Subcutaneous adipose tissue (tissue), 4 donors: ENCODE data around the gene MRPS31. TPM values are rescaled to one million over a fixed set of nuclear protein-coding genes. Genes with fewer than 3 reads are reported as not detected.

Experiments
- CTCF ChIP-seq: fragments of 450-650 bp; IDR thresholded peaks from one replicate; pipeline ENCODE4 v1.5.1; 2016; ENCODE audit warnings: low read depth, mild to moderate bottlenecking, control low read depth, antibody characterized with exemption, moderate library complexity
- small RNA-seq: library from RNA; depleted of rRNA; stranded (forward); fragments of <200 nt; gene quantifications from one replicate; pipeline ENCODE3, GENCODE V24; 2016
- total RNA-seq, 4 donors: library from RNA; depleted of rRNA; stranded (reverse); fragments of >200 nt; gene quantifications; one replicate each; pipeline ENCODE4 v1.1.0, GENCODE V29; 2016

MRPS31 gene
- total RNA-seq, 4 donors from 2014 or later = 11.5 to 21.5 (median 16.3) TPM

GRCh38 chr13:40688781-40689180, 82.2 kb downstream of the MRPS31 start:
- no peak for TF ChIP-seq CTCF

DNA sequence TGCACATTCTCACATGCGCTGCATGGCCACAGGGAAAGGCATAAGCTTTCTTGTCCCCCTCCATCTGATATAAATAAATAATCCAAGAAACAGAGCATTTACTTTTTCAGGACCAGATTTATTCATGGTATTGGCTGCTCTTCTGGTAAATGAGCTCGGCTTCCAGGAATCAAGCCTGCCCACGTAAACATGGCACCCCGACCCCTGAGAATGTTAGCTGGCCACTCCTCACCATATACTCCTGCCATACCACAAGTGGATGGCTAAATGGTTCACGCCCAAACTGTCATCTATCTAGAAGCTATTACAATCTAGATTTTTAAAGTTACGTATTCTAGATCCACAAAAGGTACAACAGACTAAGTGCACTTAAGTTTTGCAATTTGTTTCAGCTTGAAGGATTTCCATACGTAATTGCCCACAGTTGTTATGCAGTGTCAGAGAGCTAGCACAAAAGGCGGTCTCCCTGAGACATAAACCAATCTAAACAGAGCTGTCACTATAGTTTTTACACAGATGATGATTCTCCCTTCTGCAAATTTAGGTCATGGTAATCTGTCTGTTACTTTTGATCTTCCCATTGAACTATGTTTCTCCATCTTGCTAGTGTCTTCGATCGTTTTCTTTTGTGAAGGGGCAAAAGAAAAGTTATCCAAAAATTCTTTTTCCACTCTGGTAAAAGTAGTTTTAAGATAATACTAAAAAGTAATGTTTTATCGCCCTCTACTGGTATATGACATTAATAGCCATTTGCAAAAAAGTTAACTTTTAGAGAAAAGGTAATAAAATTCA, 88.3 kb downstream of the MRPS31 start:
- no peak for TF ChIP-seq CTCF

GRCh38 chr13:40681341-40682146, 89.4 kb downstream of the MRPS31 start:
- no peak for TF ChIP-seq CTCF

GRCh38 chr13:40680659-40681323, 90.2 kb downstream of the MRPS31 start:
- no peak for TF ChIP-seq CTCF

DNA sequence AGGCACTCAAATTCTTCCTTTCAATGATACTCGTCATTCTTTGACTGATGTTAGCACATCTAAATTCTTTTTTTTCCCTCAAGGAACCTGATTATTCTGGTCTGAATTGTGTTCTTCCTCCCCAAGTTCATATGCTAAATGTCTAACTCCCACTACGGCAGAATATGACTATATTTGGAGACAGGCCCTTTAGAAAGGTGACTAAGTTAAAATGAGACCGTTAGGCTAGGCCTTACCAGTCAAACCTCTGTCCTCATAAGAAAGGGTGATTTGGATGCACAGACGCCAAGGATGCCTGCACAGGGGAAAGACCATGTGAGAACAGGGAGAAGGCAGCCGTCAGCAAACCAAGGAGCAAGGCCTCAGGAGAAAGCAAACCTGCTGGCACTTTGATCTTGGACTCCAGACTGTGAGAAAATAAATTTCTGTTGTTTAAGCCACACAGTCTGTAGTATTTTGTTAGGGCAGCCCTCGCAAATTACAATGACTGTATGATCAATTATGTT, 91.5 kb downstream of the MRPS31 start:
- no peak for TF ChIP-seq CTCF

Small RNA genes lying within 50 kb of the gene (small RNA-seq; reads per million reads assigned to genes)
- not detected for gene MIR320D1
- gene MIR621 = not detected
- not detected for gene RF00017

Other genes starting within 250 kb of the MRPS31 start
- gene FOXO1, start 104.5 kb downstream of the MRPS31 start, total RNA-seq = 100 to 1,000 TPM in 3 of 4 donors, 10 to 100 TPM in 1; 93.0 to 198 (median 134) TPM
- gene SLC25A15, start 18.4 kb upstream of the MRPS31 start, total RNA-seq = 10 to 100 TPM in 1 of 4 donors, 1 to 10 TPM in 3; 4.6 to 11.1 (median 6.0) TPM
- 100 to 1,000 TPM in 3 of 4 donors, 10 to 100 TPM in 1; 68.6 to 109 (median 102) TPM for gene ELF1, start 248.1 kb upstream of the MRPS31 start, total RNA-seq